DND-41 (cell line): Measurements from ENCODE around the gene IFNL2.
"Not testable (repeated sequence)": the region's sequence is repeated elsewhere in the genome, so short reads cannot be mapped to it uniquely, and the experiment has no call there.

Source experiments
- ATAC-seq: fragments of 200-7000 bp; cut with Tn5 transposase; 3 replicates; pipeline ENCODE4 v1.9.1; 2021; ENCODE audit warnings: low read depth; ENCODE audit not compliant: insufficient read depth
- DNase-seq: peaks from one replicate; pipeline ENCODE4 v3.0.0-alpha.2; 2020
- H2AFZ ChIP-seq: 2 replicates; pipeline ENCODE4 v1.6.0; 2012; ENCODE audit warnings: low read depth, low read length
- H3K27ac ChIP-seq: 2 replicates; pipeline ENCODE4 v1.5.1; 2012; ENCODE audit warnings: low read length, inconsistent platforms
- H3K27me3 ChIP-seq: fragments of 200-600 bp; sonication (generic); 2 replicates; pipeline ENCODE4 v1.6.0; 2012; ENCODE audit warnings: low read length, mild to moderate bottlenecking, inconsistent platforms; ENCODE audit not compliant: insufficient read depth, poor library complexity
- H3K36me3 ChIP-seq: 2 replicates; pipeline ENCODE4 v1.5.1; 2012; ENCODE audit warnings: low read length, inconsistent platforms; ENCODE audit not compliant: insufficient read depth
- H3K4me1 ChIP-seq: 2 replicates; pipeline ENCODE4 v1.5.1; 2012; ENCODE audit warnings: mild to moderate bottlenecking, low read length; ENCODE audit not compliant: insufficient read depth
- H3K4me2 ChIP-seq: 2 replicates; pipeline ENCODE4 v1.6.0; 2012; ENCODE audit warnings: mild to moderate bottlenecking, moderate library complexity, low read length, inconsistent platforms; ENCODE audit not compliant: insufficient read depth
- H3K4me3 ChIP-seq, 2 experiments: fragments of 200-600 bp in 1 of 2; shearing (Covaris generic) in 1 of 2; 2 replicates each; pipeline ENCODE4 v1.5.1; 2012 to 2016; ENCODE audit warnings: inconsistent platforms in 2 of 2, low read length in 2 of 2, mild to moderate bottlenecking in 2 of 2, low read depth in 1 of 2, moderate library complexity in 1 of 2
- H3K79me2 ChIP-seq: 2 replicates; pipeline ENCODE4 v1.6.0; 2012; ENCODE audit warnings: low read length, inconsistent platforms; ENCODE audit not compliant: insufficient read depth
- H3K9ac ChIP-seq: 2 replicates; pipeline ENCODE4 v1.6.0; 2012; ENCODE audit warnings: low read depth, mild to moderate bottlenecking, inconsistent platforms, low read length, moderate library complexity
- H3K9me3 ChIP-seq: 2 replicates; pipeline ENCODE4 v1.5.1; 2012; ENCODE audit warnings: low read length, moderate library complexity, mild to moderate bottlenecking, inconsistent platforms; ENCODE audit not compliant: insufficient read depth, severe bottlenecking
- H4K20me1 ChIP-seq: 2 replicates; pipeline ENCODE4 v1.6.0; 2012; ENCODE audit warnings: low read length; ENCODE audit not compliant: insufficient read depth
- EZH2 ChIP-seq: IDR thresholded peaks from 3 replicates; pipeline ENCODE4 v1.6.1; 2012; ENCODE audit warnings: borderline replicate concordance, low read depth, mild to moderate bottlenecking, moderate library complexity, low read length, inconsistent platforms; ENCODE audit not compliant: severe bottlenecking
- TF ChIP-seq, protein P1 (sequence below): IDR thresholded peaks from 2 replicates; pipeline ENCODE4 v1.5.1; 2012; ENCODE audit warnings: borderline replicate concordance, low read length, moderate library complexity, mild to moderate bottlenecking; ENCODE audit not compliant: poor library complexity, severe bottlenecking; ENCODE audit errors: extremely low read depth

IFNL2 gene

DNA sequence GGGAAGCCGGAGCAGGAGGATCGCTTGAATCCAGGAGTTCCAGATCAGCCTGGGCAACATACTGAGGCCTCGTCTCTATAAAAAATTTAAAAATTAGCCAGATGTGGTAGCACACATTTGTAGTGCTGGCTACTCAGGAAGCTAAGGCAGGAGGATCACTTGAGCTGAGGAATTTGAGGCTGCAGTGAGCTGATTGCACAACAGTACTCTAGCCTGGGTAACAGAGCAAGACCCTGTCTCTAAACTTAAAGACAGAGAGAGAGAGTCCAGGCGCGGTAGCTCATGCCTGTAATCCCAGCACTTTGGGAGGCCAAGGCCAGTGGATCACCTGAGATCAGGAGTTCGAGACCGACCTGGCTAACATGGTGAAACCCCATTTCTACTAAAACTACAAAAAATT, 27.8 kb upstream of the IFNL2 start:
- no peak for ATAC-seq
- Histone ChIP-seq H3K79me2 (no peaks in the 10 kb centered on the region), H3K27ac (no peak overlapping the region), H3K4me2 (no peak overlapping the region), H3K4me3 (no peak overlapping the region), H3K4me1 (peaks cover 8% of the 10 kb centered on the region), H2AFZ (no peak overlapping the region), H3K36me3 (no peaks in the 10 kb centered on the region), H3K27me3 (no peaks in the 10 kb centered on the region), H4K20me1 (no peaks in the 10 kb centered on the region), H3K9me3 (no peaks in the 10 kb centered on the region), H3K9ac (no peak overlapping the region)
- no peak for TF ChIP-seq EZH2
- TF ChIP-seq, protein P1, sequence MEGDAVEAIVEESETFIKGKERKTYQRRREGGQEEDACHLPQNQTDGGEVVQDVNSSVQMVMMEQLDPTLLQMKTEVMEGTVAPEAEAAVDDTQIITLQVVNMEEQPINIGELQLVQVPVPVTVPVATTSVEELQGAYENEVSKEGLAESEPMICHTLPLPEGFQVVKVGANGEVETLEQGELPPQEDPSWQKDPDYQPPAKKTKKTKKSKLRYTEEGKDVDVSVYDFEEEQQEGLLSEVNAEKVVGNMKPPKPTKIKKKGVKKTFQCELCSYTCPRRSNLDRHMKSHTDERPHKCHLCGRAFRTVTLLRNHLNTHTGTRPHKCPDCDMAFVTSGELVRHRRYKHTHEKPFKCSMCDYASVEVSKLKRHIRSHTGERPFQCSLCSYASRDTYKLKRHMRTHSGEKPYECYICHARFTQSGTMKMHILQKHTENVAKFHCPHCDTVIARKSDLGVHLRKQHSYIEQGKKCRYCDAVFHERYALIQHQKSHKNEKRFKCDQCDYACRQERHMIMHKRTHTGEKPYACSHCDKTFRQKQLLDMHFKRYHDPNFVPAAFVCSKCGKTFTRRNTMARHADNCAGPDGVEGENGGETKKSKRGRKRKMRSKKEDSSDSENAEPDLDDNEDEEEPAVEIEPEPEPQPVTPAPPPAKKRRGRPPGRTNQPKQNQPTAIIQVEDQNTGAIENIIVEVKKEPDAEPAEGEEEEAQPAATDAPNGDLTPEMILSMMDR = no peak
- no peak for DNase-seq

DNA sequence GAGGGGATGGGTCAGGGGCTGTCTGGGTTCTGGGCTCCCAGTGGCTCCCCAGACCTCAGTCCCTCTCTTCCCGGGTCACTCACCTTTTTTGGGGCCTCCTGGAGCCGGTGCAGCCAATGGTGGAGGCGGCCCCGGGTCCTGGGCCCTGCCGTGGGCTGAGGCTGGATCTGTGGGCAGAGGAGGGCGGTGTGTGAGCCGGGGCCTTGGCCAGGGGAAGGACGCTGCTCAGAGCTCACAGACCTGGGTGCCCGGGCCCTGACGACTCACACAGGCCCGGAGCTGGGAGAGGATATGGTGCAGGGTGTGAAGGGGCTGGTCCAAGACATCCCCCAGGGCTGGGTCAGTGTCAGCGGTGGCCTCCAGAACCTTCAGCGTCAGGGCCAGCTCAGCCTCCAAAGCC, 24.5 kb upstream of the IFNL2 start:
- H3K79me2 ChIP-seq, H3K27ac ChIP-seq, H3K27me3 ChIP-seq, H3K9ac ChIP-seq, DNase-seq, H3K9me3 ChIP-seq, H3K4me2 ChIP-seq, H3K36me3 ChIP-seq, H3K4me1 ChIP-seq, H4K20me1 ChIP-seq, ATAC-seq, H2AFZ ChIP-seq, H3K4me3 ChIP-seq: not testable (repeated sequence)

DNA sequence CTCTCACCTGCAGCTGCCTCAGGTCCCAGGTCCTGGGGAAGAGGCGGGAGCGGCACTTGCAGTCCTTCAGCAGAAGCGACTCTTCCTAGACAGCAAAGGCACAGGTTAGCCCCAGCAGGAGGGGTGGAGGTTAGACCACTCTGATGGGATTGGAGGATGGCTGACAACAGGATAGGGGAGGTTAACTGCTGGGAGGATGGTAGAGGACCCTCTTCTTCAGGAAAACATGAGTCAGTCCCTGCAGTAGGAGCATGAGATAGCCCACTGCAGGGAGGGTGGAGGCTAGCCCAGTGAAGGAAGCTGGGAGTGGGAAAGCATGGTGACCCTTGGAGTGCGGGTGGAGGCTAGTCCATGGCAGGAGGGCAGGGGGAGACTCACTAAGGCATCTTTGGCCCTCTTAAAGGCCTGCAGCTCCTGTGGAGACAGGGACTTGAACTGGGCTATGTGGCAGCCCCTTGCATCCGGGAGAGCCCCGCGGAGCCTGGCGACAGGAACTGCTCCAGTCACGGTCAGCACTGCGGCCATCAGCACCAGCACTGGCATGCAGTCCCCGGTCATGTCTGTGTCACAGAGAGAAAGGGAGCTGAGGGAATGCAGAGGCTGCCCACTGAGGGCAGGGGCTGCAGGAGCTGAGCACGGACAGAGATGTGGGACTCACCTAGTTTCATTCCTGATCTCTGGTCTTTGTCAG, 23.6 kb upstream of the IFNL2 start, which contains the start of gene IFNL3:
Gene IFNL3 (minus strand): TSS at position 597 of the 691 bp plus-strand sequence. CDS start 39 bp downstream, at position 558.
- H3K4me3 ChIP-seq, H3K27ac ChIP-seq, H4K20me1 ChIP-seq, H2AFZ ChIP-seq, H3K36me3 ChIP-seq, H3K79me2 ChIP-seq, ATAC-seq, H3K27me3 ChIP-seq, DNase-seq, H3K4me2 ChIP-seq, H3K9me3 ChIP-seq, H3K9ac ChIP-seq, H3K4me1 ChIP-seq: not testable (repeated sequence)

DNA sequence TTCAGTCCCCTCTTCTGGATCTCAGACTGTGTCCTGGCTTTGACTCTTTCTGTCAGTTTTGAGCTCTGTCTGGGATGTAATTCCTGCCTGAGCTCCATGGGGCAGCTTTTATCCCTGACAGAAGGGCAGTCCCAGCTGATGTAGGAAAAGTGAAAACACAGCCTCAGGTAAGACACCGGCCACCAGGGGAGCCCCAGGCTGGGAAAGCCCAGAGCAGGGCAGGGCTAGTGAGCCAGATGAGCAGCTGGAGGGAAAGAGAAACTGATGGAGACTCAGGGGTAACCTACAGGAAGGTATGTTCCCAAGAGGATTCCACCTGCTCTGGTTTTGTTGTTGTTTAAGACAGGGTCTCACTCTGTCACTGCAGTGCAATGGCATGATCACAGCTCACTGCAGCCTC, 23.0 kb upstream of the IFNL2 start:
- not testable (repeated sequence) for H3K27me3 ChIP-seq, H2AFZ ChIP-seq, H4K20me1 ChIP-seq, H3K4me2 ChIP-seq, H3K9me3 ChIP-seq, DNase-seq, H3K9ac ChIP-seq, H3K4me1 ChIP-seq, H3K4me3 ChIP-seq, H3K36me3 ChIP-seq, H3K79me2 ChIP-seq, H3K27ac ChIP-seq
- peak; percentile 59; the same call in 1 of the 3 replicates for ATAC-seq

DNA sequence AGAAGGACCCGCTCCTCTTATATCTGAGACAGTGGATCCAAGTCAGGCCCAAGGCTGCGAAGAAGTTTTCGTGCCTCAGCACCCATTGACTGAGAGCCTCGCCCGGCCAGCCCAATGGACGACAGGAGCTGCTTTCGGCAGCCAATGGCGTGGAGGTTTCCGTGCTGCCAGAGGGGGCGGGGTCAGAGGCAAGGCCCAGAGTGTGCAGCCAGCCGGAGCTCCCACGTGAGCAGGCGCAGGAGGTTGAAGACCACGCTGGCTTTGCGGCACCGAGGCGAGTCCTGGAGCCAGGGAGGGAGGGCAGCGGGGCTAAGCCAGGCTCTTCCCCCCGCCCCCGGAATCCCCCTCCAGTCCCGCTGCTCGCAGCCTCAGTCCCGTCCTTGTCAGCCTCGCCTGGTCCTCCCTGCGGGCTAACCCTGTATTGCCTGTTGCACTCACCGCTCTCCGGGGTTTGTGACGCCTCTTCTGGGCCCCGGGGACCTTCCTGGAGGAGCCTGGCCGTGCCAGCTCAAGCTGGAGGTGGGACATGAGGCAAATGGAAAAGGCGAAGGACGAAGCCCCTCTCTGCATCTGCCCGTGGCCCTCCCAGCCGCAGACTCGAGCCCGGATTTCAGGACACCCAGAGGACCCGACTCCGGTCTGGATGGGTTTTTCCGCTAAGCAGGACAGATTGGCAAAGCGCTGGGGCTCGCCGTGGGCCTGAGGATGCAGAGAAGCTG, 21.1 kb upstream of the IFNL2 start:
- no peaks in the 10 kb centered on the region for H4K20me1 ChIP-seq
- no peak overlapping the region for H3K27ac ChIP-seq
- H3K4me1 ChIP-seq = no peaks in the 10 kb centered on the region
- no peaks in the 10 kb centered on the region for H3K79me2 ChIP-seq
- no peak overlapping the region for H3K4me2 ChIP-seq
- H2AFZ ChIP-seq = no peak overlapping the region
- H3K27me3 ChIP-seq = peaks cover 4% of the 10 kb centered on the region
- no peak for TF ChIP-seq EZH2
- TF ChIP-seq, protein P1 = no peak
- no peaks in the 10 kb centered on the region for H3K9me3 ChIP-seq
- ATAC-seq = no peak
- H3K9ac ChIP-seq = no peak overlapping the region
- no peaks in the 10 kb centered on the region for H3K36me3 ChIP-seq
- no peak for DNase-seq
- no peak overlapping the region for H3K4me3 ChIP-seq
